HepG2 (cell line): Measurements from ENCODE around the gene SYT7. TPM values are rescaled to one million over a fixed set of nuclear protein-coding genes. Genes with fewer than 3 reads are reported as not detected.

Experiments used
- CBX5 ChIP-seq: sonication (generic); formaldehyde crosslinking; IDR thresholded peaks from 2 replicates; pipeline ENCODE4 v1.4.0; 2020; ENCODE audit warnings: missing genetic modification reagents, borderline replicate concordance
- CEBPG ChIP-seq: IDR thresholded peaks from 2 replicates; pipeline ENCODE4 v1.6.1; 2016
- FOSL2 ChIP-seq: sonication (generic); formaldehyde crosslinking; IDR thresholded peaks from 2 replicates; pipeline ENCODE4 v1.4.0; 2020; ENCODE audit warnings: missing genetic modification reagents
- FOXC1 ChIP-seq: sonication (generic); formaldehyde crosslinking; IDR thresholded peaks from 2 replicates; pipeline ENCODE4 v1.8.0; 2022; ENCODE audit warnings: mild to moderate bottlenecking, missing genetic modification reagents, borderline replicate concordance
- FOXK1 ChIP-seq: sonication (generic); formaldehyde crosslinking; IDR thresholded peaks from 2 replicates; pipeline ENCODE4 v1.4.0; 2020; ENCODE audit warnings: low read depth, missing genetic modification reagents, borderline replicate concordance
- HMGA1 ChIP-seq: sonication (generic); formaldehyde crosslinking; conservative IDR thresholded peaks from 2 replicates; pipeline ENCODE4 v1.4.0; 2020; ENCODE audit warnings: missing genetic modification reagents
- JDP2 ChIP-seq: sonication (generic); formaldehyde crosslinking; IDR thresholded peaks from 2 replicates; pipeline ENCODE4 v1.8.1; 2022; ENCODE audit warnings: missing genetic modification reagents, borderline replicate concordance
- KDM2A ChIP-seq: sonication (generic); formaldehyde crosslinking; IDR thresholded peaks from 2 replicates; pipeline ENCODE4 v1.4.0; 2020; ENCODE audit warnings: low read depth, missing genetic modification reagents, borderline replicate concordance
- KMT2B ChIP-seq: IDR thresholded peaks from 2 replicates; pipeline ENCODE4 v1.6.1; 2016; ENCODE audit warnings: missing genetic modification reagents, missing compliant biosample characterization
- MYNN ChIP-seq: sonication (generic); formaldehyde crosslinking; IDR thresholded peaks from 2 replicates; pipeline ENCODE4 v1.4.0; 2020; ENCODE audit warnings: mild to moderate bottlenecking, low read depth, missing genetic modification reagents
- NFYC ChIP-seq: IDR thresholded peaks from 2 replicates; pipeline ENCODE4 v1.6.1; 2016; ENCODE audit warnings: missing genetic modification reagents, missing compliant biosample characterization
- NONO ChIP-seq, 2 experiments: fragments of 450-650 bp in 1 of 2; sonication (generic) in 1 of 2; formaldehyde crosslinking in 1 of 2; IDR thresholded peaks in 1 of 2; conservative IDR thresholded peaks in 1 of 2; 2 replicates each; pipeline versions ENCODE4 v1.6.1 to v1.8.0; 2017 to 2022; ENCODE audit warnings: mild to moderate bottlenecking in 1 of 2, missing genetic modification reagents in 1 of 2, moderate library complexity in 1 of 2
- NR2F2 ChIP-seq: IDR thresholded peaks from 2 replicates; pipeline ENCODE4 v1.6.1; 2012; ENCODE audit warnings: low read depth, inconsistent platforms, borderline replicate concordance
- SATB2 ChIP-seq: sonication (generic); formaldehyde crosslinking; IDR thresholded peaks from 2 replicates; pipeline ENCODE4 v1.5.0; 2020; ENCODE audit warnings: missing genetic modification reagents
- ZNF235 ChIP-seq: sonication (generic); formaldehyde crosslinking; IDR thresholded peaks from 2 replicates; pipeline ENCODE4 v1.8.1; 2023; ENCODE audit warnings: mild to moderate bottlenecking, missing genetic modification reagents, borderline replicate concordance
- ZNF264 ChIP-seq: sonication (generic); formaldehyde crosslinking; IDR thresholded peaks from 2 replicates; pipeline ENCODE4 v1.4.0; 2020; ENCODE audit warnings: missing genetic modification reagents
- ZNF644 ChIP-seq: IDR thresholded peaks from 2 replicates; pipeline ENCODE4 v1.6.1; 2016; ENCODE audit warnings: low read depth
- ZNF768 ChIP-seq: sonication (generic); formaldehyde crosslinking; IDR thresholded peaks from 2 replicates; pipeline ENCODE4 v1.4.0; 2020; ENCODE audit warnings: missing genetic modification reagents
- polyA plus RNA-seq, 8 experiments: library from polyadenylated mRNA; depleted of rRNA in 3 of 8; stranded (reverse) in 7 of 8; unstranded in 1 of 8; fragments of >200 nt; fragmentation: Illumina TruSeq in 4 of 8; extraction: Trizol in 4 of 8; gene quantifications; 2 replicates each; pipeline versions ENCODE4 v1.2.1 to v1.2.3, GENCODE V29; 2011 to 2016; ENCODE audit warnings: low read depth in 4 of 8, missing spikeins in 1 of 8, mixed read lengths in 1 of 8; ENCODE audit not compliant: insufficient read depth in 1 of 8
- total RNA-seq, 5 experiments: library from RNA; depleted of rRNA; stranded (reverse); fragments of >200 nt; fragmentation: Illumina TruSeq; extraction: Trizol; gene quantifications; 2 replicates each; pipeline ENCODE4 v1.2.3, GENCODE V29; 2016; ENCODE audit warnings: low read depth in 1 of 5
- TF ChIP-seq, protein P1 (sequence below): sonication (generic); formaldehyde crosslinking; IDR thresholded peaks from 2 replicates; pipeline ENCODE4 v1.4.0; 2020; ENCODE audit warnings: mild to moderate bottlenecking, missing genetic modification reagents
- TF ChIP-seq, protein P2 (sequence below): sonication (generic); formaldehyde crosslinking; IDR thresholded peaks from 2 replicates; pipeline ENCODE4 v1.4.0; 2020; ENCODE audit warnings: missing genetic modification reagents
- TF ChIP-seq, protein P3 (sequence below): sonication (generic); formaldehyde crosslinking; IDR thresholded peaks from 2 replicates; pipeline ENCODE4 v1.4.0; 2020; ENCODE audit warnings: low read depth, mild to moderate bottlenecking, missing genetic modification reagents
- TF ChIP-seq, protein P4 (sequence below): sonication (generic); formaldehyde crosslinking; IDR thresholded peaks from 2 replicates; pipeline ENCODE4 v1.4.0; 2020; ENCODE audit warnings: missing genetic modification reagents, low read depth, mild to moderate bottlenecking, borderline replicate concordance

Gene SYT7
- total and polyA plus RNA-seq, 2 of the 13 experiments (the other 11 are each of a cell fraction or from before 2014, with no cell fraction given), result 1.4 to 4.4 TPM

DNA sequence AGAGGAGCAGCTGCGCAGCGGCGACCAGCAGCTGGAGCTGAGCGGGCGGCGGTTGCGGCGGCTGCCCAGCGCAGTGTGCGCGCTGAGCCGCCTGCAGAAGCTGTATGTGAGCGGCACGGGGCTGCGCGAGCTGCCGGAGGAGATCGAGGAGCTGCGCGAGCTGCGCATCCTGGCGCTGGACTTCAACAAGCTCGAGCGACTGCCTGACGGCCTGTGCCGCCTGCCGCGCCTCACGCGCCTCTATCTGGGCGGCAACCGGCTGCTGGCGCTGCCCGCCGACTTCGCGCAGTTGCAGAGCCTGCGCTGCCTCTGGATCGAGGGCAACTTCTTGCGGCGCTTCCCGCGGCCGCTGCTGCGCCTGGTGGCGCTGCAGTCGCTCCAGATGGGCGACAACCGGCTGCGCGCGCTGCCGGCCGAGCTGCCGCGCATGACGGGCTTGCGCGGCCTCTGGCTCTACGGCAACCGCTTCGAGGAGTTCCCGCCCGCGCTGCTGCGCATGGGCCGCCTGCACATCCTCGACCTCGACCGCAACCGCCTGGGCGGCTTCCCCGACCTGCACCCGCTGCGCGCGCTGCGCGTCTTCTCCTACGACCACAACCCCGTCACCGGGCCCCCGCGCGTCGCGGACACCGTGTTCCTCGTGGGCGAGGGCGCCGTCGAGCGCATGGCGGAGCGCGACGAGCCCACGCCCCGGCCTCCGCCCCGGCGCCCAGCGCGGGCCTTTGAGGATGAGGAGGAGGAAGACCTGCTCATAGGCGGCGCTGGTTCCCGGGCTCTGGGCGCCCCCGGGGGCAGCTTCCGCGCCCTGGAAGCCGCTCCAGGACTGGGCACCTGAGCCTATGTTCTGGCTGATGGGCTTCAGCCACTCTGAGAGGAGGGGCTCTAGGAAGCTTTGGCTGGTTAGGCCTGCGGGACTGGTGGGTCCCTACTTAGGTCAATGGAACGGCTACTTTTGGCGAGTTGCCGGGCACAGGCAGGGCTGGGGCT, 71.5 kb downstream of the SYT7 start (continued):
- no peak for TF ChIP-seq NONO (IDR thresholded peaks at IDR 0.05)
- TF ChIP-seq NONO (CRISPR knock-in tag; conservative IDR thresholded peaks at IDR 0.05), result peak; percentile 52; the same call in 1 of the 2 replicates
- TF ChIP-seq, protein P1, sequence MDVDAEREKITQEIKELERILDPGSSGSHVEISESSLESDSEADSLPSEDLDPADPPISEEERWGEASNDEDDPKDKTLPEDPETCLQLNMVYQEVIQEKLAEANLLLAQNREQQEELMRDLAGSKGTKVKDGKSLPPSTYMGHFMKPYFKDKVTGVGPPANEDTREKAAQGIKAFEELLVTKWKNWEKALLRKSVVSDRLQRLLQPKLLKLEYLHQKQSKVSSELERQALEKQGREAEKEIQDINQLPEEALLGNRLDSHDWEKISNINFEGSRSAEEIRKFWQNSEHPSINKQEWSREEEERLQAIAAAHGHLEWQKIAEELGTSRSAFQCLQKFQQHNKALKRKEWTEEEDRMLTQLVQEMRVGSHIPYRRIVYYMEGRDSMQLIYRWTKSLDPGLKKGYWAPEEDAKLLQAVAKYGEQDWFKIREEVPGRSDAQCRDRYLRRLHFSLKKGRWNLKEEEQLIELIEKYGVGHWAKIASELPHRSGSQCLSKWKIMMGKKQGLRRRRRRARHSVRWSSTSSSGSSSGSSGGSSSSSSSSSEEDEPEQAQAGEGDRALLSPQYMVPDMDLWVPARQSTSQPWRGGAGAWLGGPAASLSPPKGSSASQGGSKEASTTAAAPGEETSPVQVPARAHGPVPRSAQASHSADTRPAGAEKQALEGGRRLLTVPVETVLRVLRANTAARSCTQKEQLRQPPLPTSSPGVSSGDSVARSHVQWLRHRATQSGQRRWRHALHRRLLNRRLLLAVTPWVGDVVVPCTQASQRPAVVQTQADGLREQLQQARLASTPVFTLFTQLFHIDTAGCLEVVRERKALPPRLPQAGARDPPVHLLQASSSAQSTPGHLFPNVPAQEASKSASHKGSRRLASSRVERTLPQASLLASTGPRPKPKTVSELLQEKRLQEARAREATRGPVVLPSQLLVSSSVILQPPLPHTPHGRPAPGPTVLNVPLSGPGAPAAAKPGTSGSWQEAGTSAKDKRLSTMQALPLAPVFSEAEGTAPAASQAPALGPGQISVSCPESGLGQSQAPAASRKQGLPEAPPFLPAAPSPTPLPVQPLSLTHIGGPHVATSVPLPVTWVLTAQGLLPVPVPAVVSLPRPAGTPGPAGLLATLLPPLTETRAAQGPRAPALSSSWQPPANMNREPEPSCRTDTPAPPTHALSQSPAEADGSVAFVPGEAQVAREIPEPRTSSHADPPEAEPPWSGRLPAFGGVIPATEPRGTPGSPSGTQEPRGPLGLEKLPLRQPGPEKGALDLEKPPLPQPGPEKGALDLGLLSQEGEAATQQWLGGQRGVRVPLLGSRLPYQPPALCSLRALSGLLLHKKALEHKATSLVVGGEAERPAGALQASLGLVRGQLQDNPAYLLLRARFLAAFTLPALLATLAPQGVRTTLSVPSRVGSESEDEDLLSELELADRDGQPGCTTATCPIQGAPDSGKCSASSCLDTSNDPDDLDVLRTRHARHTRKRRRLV (CRISPR knock-in tag), result no peak
- no peak for TF ChIP-seq ZNF264
- TF ChIP-seq FOXK1 (CRISPR knock-in tag), result no peak
- no peak for TF ChIP-seq JDP2 (CRISPR knock-in tag)
- TF ChIP-seq CBX5 (CRISPR knock-in tag), result 0 out of 2 replicates have a peak, but pooled peaks have one; percentile 49
- TF ChIP-seq, protein P2, sequence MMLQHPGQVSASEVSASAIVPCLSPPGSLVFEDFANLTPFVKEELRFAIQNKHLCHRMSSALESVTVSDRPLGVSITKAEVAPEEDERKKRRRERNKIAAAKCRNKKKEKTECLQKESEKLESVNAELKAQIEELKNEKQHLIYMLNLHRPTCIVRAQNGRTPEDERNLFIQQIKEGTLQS (CRISPR knock-in tag), result no peak
- TF ChIP-seq NFYC (CRISPR knock-in tag), result no peak
- TF ChIP-seq FOSL2 (CRISPR knock-in tag), result no peak
- no peak for TF ChIP-seq NR2F2
- TF ChIP-seq HMGA1 (CRISPR knock-in tag), result no peak
- TF ChIP-seq MYNN (CRISPR knock-in tag), result no peak
- TF ChIP-seq, protein P3, sequence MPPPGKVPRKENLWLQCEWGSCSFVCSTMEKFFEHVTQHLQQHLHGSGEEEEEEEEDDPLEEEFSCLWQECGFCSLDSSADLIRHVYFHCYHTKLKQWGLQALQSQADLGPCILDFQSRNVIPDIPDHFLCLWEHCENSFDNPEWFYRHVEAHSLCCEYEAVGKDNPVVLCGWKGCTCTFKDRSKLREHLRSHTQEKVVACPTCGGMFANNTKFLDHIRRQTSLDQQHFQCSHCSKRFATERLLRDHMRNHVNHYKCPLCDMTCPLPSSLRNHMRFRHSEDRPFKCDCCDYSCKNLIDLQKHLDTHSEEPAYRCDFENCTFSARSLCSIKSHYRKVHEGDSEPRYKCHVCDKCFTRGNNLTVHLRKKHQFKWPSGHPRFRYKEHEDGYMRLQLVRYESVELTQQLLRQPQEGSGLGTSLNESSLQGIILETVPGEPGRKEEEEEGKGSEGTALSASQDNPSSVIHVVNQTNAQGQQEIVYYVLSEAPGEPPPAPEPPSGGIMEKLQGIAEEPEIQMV, result no peak
- TF ChIP-seq, protein P4, sequence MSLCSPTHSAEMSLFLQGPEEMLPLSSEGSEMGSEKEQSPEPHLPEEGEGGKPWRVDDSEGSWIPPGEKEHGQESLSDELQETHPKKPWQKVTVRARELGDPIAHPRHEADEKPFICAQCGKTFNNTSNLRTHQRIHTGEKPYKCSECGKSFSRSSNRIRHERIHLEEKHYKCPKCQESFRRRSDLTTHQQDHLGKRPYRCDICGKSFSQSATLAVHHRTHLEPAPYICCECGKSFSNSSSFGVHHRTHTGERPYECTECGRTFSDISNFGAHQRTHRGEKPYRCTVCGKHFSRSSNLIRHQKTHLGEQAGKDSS (CRISPR knock-in tag), result peak; percentile 29; the same call in 1 of the 2 replicates
- no peak for TF ChIP-seq ZNF644 (CRISPR knock-in tag)
- no peak for TF ChIP-seq ZNF235 (CRISPR knock-in tag)
- no peak for TF ChIP-seq CEBPG (CRISPR knock-in tag)
- peak; percentile 73 for TF ChIP-seq ZNF768 (CRISPR knock-in tag)
- no peak for TF ChIP-seq KMT2B (CRISPR knock-in tag)
- TF ChIP-seq SATB2, result no peak
- peak; percentile 69 for TF ChIP-seq KDM2A (CRISPR knock-in tag)
- TF ChIP-seq FOXC1 (CRISPR knock-in tag), result peak; percentile 50; the same call in 1 of the 2 replicates
